Karpas-422 (cell line): ENCODE results near the gene RBM43. TPM values are rescaled to one million over a fixed set of nuclear protein-coding genes. Genes with fewer than 3 reads are reported as not detected.
A peak's percentile ranks its signal among the peaks of the same experiment; 100 is the strongest.
"Not testable (repeated sequence)": the region's sequence is repeated elsewhere in the genome, so short reads cannot be mapped to it uniquely, and the experiment has no call there.

ENCODE experiments used
- DNase-seq: peaks from one replicate; pipeline ENCODE4 v3.0.0-alpha.2; 2015
- H2AFZ ChIP-seq: fragments of 200-600 bp; sonication (generic); 2 replicates; pipeline ENCODE4 v1.6.1; 2014; ENCODE audit warnings: antibody characterized with exemption, low read length, mixed read lengths
- H3K27ac ChIP-seq: fragments of 200-600 bp; sonication (generic); 2 replicates; pipeline ENCODE4 v1.5.1; 2014; ENCODE audit warnings: mild to moderate bottlenecking, low read length, moderate library complexity
- H3K27me3 ChIP-seq: fragments of 200-600 bp; sonication (generic); 2 replicates; pipeline ENCODE4 v1.6.1; 2014; ENCODE audit warnings: low read length, mixed read lengths
- H3K36me3 ChIP-seq: fragments of 200-600 bp; sonication (generic); 2 replicates; pipeline ENCODE4 v1.6.1; 2014; ENCODE audit warnings: low read length, mixed read lengths; ENCODE audit not compliant: insufficient read depth
- H3K4me1 ChIP-seq: fragments of 200-600 bp; sonication (generic); 2 replicates; pipeline ENCODE4 v1.6.1; 2014; ENCODE audit warnings: mild to moderate bottlenecking, low read length, mixed read lengths
- H3K4me2 ChIP-seq: fragments of 200-600 bp; sonication (generic); 2 replicates; pipeline ENCODE4 v1.6.1; 2014; ENCODE audit warnings: low read length, low read depth, mild to moderate bottlenecking; ENCODE audit not compliant: poor library complexity, severe bottlenecking
- H3K4me3 ChIP-seq: fragments of 200-600 bp; sonication (generic); 2 replicates; pipeline ENCODE4 v1.5.1; 2014; ENCODE audit warnings: mild to moderate bottlenecking, antibody characterized with exemption, low read length, mixed read lengths
- H3K79me2 ChIP-seq: fragments of 200-600 bp; sonication (generic); 2 replicates; pipeline ENCODE4 v1.6.1; 2014; ENCODE audit warnings: mild to moderate bottlenecking, low read length, mixed read lengths
- H3K9ac ChIP-seq: fragments of 200-600 bp; sonication (generic); 2 replicates; pipeline ENCODE4 v1.6.0; 2014; ENCODE audit warnings: low read length
- H3K9me2 ChIP-seq: fragments of 200-600 bp; sonication (generic), shearing (Covaris generic); replicated peaks from 2 replicates; pipeline ENCODE4 v1.6.0; 2014; ENCODE audit warnings: mild to moderate bottlenecking, low read length, moderate library complexity; ENCODE audit not compliant: insufficient read depth
- H3K9me3 ChIP-seq: fragments of 300-700, 200-600 bp; sonication (generic); 2 replicates; pipeline ENCODE4 v1.6.1; 2014; ENCODE audit warnings: low read length, mixed read lengths
- H4K20me1 ChIP-seq: fragments of 200-600 bp; sonication (generic); 2 replicates; pipeline ENCODE4 v1.6.1; 2014; ENCODE audit warnings: mild to moderate bottlenecking, antibody characterized with exemption, low read length, low read depth; ENCODE audit not compliant: insufficient read depth
- total RNA-seq: library from RNA; depleted of rRNA; stranded (reverse); fragments of >200 nt; shearing (Covaris generic); gene quantifications from 2 replicates; pipeline ENCODE4 v1.2.3, GENCODE V29; 2014; ENCODE audit warnings: low replicate concordance

Gene RBM43
- total RNA-seq, 1 experiment from 2014 or later: 4.5 TPM

DNA sequence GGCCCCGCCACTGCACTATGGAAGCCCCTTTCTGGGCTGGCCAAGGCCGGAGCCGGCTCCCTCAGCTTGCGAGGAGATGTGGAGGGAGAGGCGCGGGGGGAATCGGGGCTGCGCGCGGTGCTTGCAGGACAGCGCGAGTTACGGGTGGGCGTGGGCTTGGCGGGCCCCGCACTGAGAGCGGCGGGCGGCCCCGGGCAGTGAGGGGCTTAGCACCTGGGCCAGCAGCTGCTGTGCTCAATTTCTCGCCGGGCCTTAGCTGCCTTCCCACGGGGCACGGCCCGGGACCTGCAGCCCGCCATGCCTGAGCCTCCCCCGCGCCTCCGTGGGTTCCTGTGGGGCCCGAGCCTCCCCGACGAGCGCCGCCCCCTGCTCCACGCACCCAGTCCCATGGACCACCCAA is 34.3 kb upstream of the RBM43 start:
- not testable (repeated sequence) for H3K36me3 ChIP-seq, H3K27me3 ChIP-seq, H3K9ac ChIP-seq, H2AFZ ChIP-seq, H3K4me3 ChIP-seq, H4K20me1 ChIP-seq, H3K27ac ChIP-seq, DNase-seq, H3K9me2 ChIP-seq, H3K9me3 ChIP-seq, H3K4me1 ChIP-seq, H3K79me2 ChIP-seq, H3K4me2 ChIP-seq

- no peak overlapping the region for H3K4me3 ChIP-seq
- peaks cover 21% of the 10 kb centered on the region for H3K4me1 ChIP-seq
- no peaks in the 10 kb centered on the region for H4K20me1 ChIP-seq
- no peaks in the 10 kb centered on the region for H3K27me3 ChIP-seq
- no peaks in the 10 kb centered on the region for H3K79me2 ChIP-seq
- H2AFZ ChIP-seq: no peak overlapping the region
- no peaks in the 10 kb centered on the region for H3K36me3 ChIP-seq
- no peaks in the 10 kb centered on the region for H3K9me3 ChIP-seq
- DNase-seq: no peak
- H3K4me2 ChIP-seq: no peak overlapping the region
- H3K9me2 ChIP-seq: no peaks in the 10 kb centered on the region
- H3K9ac ChIP-seq: no peak overlapping the region
- H3K27ac ChIP-seq: no peak overlapping the region
These were observed 30.9 kb upstream of the RBM43 start for GRCh38 chr2:151292546-151292945.

DNA sequence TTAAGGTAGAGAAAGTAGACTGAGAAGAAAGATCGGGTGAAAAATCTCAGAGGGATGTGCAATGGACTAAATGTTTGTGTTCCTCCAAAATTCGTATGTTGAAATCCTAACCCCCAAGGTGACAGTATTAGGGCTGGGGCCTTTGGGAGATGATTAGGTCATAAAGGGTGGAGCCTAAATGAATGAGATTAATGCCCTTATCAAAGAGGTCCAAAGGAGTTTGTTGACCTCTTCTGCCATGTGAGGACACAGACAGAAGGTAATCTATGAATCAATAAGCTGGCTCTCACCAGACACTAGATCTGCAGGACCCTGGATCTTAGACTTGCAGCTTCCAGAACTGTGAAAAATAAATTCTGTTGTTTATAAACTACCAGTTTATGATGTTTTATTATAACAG is 30.5 kb upstream of the RBM43 start:
- Histone ChIP-seq H2AFZ (no peak overlapping the region), H4K20me1 (no peaks in the 10 kb centered on the region), H3K9ac (no peak overlapping the region), H3K4me2 (no peak overlapping the region), H3K27me3 (no peaks in the 10 kb centered on the region), H3K79me2 (no peaks in the 10 kb centered on the region), H3K4me1 (peaks cover 21% of the 10 kb centered on the region), H3K36me3 (no peaks in the 10 kb centered on the region), H3K27ac (no peak overlapping the region), H3K9me3 (no peaks in the 10 kb centered on the region), H3K4me3 (no peak overlapping the region), H3K9me2 (no peaks in the 10 kb centered on the region)
- DNase-seq: no peak

GRCh38 chr2:151291224-151291623 is 29.6 kb upstream of the RBM43 start:
- no peak for DNase-seq
- Histone ChIP-seq H3K79me2 (no peaks in the 10 kb centered on the region), H3K9ac (no peak overlapping the region), H3K4me2 (no peak overlapping the region), H3K9me2 (no peaks in the 10 kb centered on the region), H3K4me1 (peaks cover 21% of the 10 kb centered on the region), H2AFZ (no peak overlapping the region), H3K4me3 (no peak overlapping the region), H3K27me3 (no peaks in the 10 kb centered on the region), H3K9me3 (no peaks in the 10 kb centered on the region), H3K36me3 (no peaks in the 10 kb centered on the region), H4K20me1 (no peaks in the 10 kb centered on the region), H3K27ac (no peak overlapping the region)

GRCh38 chr2:151289972-151290866 is 28.6 kb upstream of the RBM43 start:
- H3K4me3 ChIP-seq: peak overlapping the region; percentile 81

GRCh38 chr2:151287513-151288250 is 26.0 kb upstream of the RBM43 start:
- Histone ChIP-seq H3K4me2 (peak overlapping the region; percentile 82), H3K4me3 (no peak overlapping the region), H3K79me2 (no peaks in the 10 kb centered on the region), H3K9me2 (no peaks in the 10 kb centered on the region), H4K20me1 (no peaks in the 10 kb centered on the region), H3K27ac (no peak overlapping the region), H3K9me3 (no peaks in the 10 kb centered on the region), H3K27me3 (no peaks in the 10 kb centered on the region), H3K9ac (no peak overlapping the region), H2AFZ (no peak overlapping the region), H3K36me3 (no peaks in the 10 kb centered on the region), H3K4me1 (peaks cover 21% of the 10 kb centered on the region)
- DNase-seq: no peak

More at GRCh38 chr2:151289972-151290866, 28.6 kb upstream of the RBM43 start:
- DNase-seq: peak; percentile 51
- Histone ChIP-seq H3K4me2 (peak overlapping the region; percentile 82), H3K9me3 (no peaks in the 10 kb centered on the region), H4K20me1 (no peaks in the 10 kb centered on the region), H3K9ac (peak overlapping the region; percentile 80), H3K4me1 (peaks cover 21% of the 10 kb centered on the region), H2AFZ (peak overlapping the region; percentile 89), H3K27ac (no peak overlapping the region), H3K36me3 (no peaks in the 10 kb centered on the region), H3K9me2 (no peaks in the 10 kb centered on the region), H3K79me2 (no peaks in the 10 kb centered on the region), H3K27me3 (no peaks in the 10 kb centered on the region)

- Histone ChIP-seq H2AFZ (no peak overlapping the region), H3K9me2 (no peaks in the 10 kb centered on the region), H4K20me1 (no peaks in the 10 kb centered on the region), H3K27me3 (no peaks in the 10 kb centered on the region), H3K4me2 (no peak overlapping the region), H3K9ac (no peak overlapping the region), H3K9me3 (no peaks in the 10 kb centered on the region), H3K27ac (no peak overlapping the region), H3K36me3 (no peaks in the 10 kb centered on the region), H3K4me3 (no peak overlapping the region), H3K4me1 (no peaks in the 10 kb centered on the region), H3K79me2 (no peaks in the 10 kb centered on the region)
- DNase-seq: no peak
These were observed 20.7 kb upstream of the RBM43 start for GRCh38 chr2:151282401-151282800.

DNA sequence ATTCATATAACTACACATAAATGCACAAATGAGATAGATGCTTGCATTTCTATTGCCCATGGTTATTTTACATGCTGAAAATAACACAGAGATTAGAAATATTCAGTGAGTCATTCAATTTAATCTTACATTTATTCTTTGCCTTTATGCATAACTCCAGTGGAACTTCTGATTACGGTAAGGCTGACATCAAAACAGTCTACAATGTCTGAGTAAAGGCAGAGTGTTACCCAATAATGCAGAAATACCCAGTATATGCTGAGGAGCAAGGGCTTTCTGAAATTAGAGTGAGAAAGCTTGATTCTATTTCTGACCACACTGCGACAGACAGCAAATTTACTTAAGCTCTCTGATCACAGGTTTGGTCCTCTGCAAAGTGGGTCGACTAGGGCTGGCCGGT is 18.6 kb upstream of the RBM43 start:
- Histone ChIP-seq H4K20me1 (no peaks in the 10 kb centered on the region), H3K27me3 (no peaks in the 10 kb centered on the region), H3K27ac (no peak overlapping the region), H3K4me1 (no peaks in the 10 kb centered on the region), H3K9ac (no peak overlapping the region), H2AFZ (no peak overlapping the region), H3K36me3 (no peaks in the 10 kb centered on the region), H3K4me3 (no peak overlapping the region), H3K79me2 (no peaks in the 10 kb centered on the region), H3K4me2 (no peak overlapping the region), H3K9me3 (no peaks in the 10 kb centered on the region), H3K9me2 (no peaks in the 10 kb centered on the region)
- DNase-seq: no peak
